ENCODE measurements around the gene KLF15. TPM values are rescaled to one million over a fixed set of nuclear protein-coding genes. Genes with fewer than 3 reads are reported as not detected.

Gene KLF15
- total RNA-seq, 1 donor from 2014 or later, result 1.1 TPM

DNA sequence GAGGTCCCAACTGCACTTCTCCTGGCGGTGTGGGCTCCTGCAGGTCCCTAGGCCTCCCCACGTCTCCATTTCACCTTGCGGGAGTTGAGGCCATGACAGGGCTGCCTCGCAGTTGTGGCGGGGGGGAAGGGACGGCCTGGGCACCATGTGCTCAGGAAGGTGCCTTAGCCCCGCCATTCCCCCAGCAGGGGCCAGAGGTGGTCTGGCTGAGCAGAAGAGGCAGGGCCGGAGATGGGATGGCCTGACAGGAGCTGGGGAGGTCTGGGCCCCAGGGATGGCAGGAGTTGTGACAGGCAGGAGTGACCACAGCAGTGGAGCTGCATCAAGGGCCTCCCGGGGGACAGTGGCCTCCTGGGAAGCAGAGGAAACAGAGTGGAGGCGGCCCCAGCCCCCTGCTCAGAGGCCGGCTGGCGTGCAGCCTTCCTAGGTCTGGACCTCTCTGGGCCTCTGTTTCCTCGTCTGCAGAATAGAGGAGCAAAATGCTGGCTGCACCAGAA, 18.7 kb upstream of the KLF15 start:
- H3K27me3 Mint-ChIP-seq (ENCODE audit: low read depth), result no peaks in the 10 kb centered on the region

DNA sequence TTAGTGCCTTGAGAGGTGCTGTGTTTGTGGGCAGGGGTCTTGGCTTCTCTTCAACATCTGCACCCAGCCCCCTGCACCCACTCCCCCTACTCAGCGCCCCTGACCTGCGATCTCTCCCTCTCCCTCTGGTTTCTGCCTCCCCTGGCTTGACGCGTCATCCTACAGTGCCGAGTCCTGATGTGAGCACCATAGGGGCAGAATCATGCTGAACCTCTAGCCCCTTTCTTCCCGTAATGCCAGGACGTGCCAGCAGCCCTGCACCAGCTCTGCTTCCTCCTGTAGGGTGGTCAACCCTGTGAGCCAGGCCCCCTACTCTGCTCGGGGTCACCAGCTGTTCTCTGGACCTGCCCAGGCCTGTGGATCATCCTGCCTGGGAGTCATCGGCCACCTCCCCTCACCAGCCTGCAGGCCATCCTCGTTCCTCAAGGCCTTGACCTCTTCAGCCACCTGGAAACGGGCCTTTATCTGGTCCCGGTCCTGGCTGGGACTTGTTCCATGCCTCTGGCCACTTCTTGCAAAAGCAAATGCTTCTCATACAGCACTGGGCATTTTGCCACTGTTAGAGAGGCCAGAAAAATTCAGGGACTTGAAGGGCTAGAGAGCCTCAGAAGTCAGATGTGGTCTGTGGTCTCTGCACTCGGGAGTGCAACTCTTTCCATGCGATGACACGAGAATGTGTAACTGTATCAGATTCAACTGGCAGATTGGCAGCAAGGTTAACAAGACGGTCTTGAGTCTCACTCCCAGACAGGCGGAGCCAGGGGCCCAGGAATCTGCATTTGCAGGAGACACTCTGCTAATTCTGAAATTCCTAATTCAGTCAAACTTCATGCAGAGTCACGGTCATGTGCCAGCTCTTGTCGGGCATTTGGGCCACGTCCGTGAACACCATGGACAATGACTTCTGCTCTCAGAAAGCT, 16.7 kb upstream of the KLF15 start:
- no peak overlapping the region for H3K27ac Mint-ChIP-seq
- TF ChIP-seq, protein P1, sequence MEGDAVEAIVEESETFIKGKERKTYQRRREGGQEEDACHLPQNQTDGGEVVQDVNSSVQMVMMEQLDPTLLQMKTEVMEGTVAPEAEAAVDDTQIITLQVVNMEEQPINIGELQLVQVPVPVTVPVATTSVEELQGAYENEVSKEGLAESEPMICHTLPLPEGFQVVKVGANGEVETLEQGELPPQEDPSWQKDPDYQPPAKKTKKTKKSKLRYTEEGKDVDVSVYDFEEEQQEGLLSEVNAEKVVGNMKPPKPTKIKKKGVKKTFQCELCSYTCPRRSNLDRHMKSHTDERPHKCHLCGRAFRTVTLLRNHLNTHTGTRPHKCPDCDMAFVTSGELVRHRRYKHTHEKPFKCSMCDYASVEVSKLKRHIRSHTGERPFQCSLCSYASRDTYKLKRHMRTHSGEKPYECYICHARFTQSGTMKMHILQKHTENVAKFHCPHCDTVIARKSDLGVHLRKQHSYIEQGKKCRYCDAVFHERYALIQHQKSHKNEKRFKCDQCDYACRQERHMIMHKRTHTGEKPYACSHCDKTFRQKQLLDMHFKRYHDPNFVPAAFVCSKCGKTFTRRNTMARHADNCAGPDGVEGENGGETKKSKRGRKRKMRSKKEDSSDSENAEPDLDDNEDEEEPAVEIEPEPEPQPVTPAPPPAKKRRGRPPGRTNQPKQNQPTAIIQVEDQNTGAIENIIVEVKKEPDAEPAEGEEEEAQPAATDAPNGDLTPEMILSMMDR (IDR thresholded peaks at IDR 0.05; ENCODE audit: unreplicated experiment), result no peak

More for the DNA sequence above, 18.7 kb upstream of the KLF15 start:
- no peak for DNase-seq (ENCODE audit: low spot score in 2 of 2, unreplicated experiment in 2 of 2)
- no peak overlapping the region for H3K27ac Mint-ChIP-seq
- H3K36me3 Mint-ChIP-seq, result no peaks in the 10 kb centered on the region
- H3K4me3 Mint-ChIP-seq, result no peak overlapping the region
- H3K9me3 Mint-ChIP-seq, result no peaks in the 10 kb centered on the region
- peaks cover 3% of the 10 kb centered on the region for H3K4me1 Mint-ChIP-seq
- TF ChIP-seq, protein P1 (IDR thresholded peaks at IDR 0.05; ENCODE audit: unreplicated experiment), result no peak

DNA sequence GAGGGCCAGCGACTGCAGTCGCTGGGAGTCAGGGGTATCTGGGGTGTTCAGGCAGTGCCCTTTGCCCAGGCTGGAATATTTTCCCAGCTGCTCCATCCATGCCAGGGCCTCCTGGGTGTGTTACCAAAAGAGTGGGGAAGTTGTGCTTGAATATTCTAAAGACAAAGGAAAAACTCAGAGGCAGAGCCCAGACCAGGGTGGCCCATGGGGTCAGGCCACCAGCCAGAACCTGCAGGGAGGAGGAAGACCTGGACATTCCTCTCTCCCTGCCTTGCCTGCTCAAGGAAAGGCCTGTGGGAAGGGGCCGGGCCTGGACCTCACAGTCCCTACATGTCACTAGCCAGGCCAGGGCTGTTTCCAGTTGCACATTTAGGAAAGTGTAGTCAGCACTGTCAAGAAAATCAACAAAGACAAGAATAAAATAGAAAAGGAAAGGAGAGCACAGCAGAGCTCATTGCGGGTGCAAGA, 16.0 kb upstream of the KLF15 start:
- H3K4me1 Mint-ChIP-seq, result peaks cover 3% of the 10 kb centered on the region
- H3K36me3 Mint-ChIP-seq, result no peaks in the 10 kb centered on the region
- TF ChIP-seq, protein P1 (IDR thresholded peaks at IDR 0.05; ENCODE audit: unreplicated experiment), result no peak
- H3K9me3 Mint-ChIP-seq, result no peaks in the 10 kb centered on the region
- H3K4me3 Mint-ChIP-seq, result no peak overlapping the region
- DNase-seq (ENCODE audit: low spot score in 2 of 2, unreplicated experiment in 2 of 2), result no peak
- no peaks in the 10 kb centered on the region for H3K27me3 Mint-ChIP-seq (ENCODE audit: low read depth)
- H3K27ac Mint-ChIP-seq, result no peak overlapping the region

More for the DNA sequence above, 16.7 kb upstream of the KLF15 start:
- H3K27me3 Mint-ChIP-seq (ENCODE audit: low read depth), result no peaks in the 10 kb centered on the region
- peaks cover 3% of the 10 kb centered on the region for H3K4me1 Mint-ChIP-seq
- no peaks in the 10 kb centered on the region for H3K36me3 Mint-ChIP-seq
- no peak for DNase-seq (ENCODE audit: low spot score in 2 of 2, unreplicated experiment in 2 of 2)
- H3K4me3 Mint-ChIP-seq, result no peak overlapping the region
- no peaks in the 10 kb centered on the region for H3K9me3 Mint-ChIP-seq

DNA sequence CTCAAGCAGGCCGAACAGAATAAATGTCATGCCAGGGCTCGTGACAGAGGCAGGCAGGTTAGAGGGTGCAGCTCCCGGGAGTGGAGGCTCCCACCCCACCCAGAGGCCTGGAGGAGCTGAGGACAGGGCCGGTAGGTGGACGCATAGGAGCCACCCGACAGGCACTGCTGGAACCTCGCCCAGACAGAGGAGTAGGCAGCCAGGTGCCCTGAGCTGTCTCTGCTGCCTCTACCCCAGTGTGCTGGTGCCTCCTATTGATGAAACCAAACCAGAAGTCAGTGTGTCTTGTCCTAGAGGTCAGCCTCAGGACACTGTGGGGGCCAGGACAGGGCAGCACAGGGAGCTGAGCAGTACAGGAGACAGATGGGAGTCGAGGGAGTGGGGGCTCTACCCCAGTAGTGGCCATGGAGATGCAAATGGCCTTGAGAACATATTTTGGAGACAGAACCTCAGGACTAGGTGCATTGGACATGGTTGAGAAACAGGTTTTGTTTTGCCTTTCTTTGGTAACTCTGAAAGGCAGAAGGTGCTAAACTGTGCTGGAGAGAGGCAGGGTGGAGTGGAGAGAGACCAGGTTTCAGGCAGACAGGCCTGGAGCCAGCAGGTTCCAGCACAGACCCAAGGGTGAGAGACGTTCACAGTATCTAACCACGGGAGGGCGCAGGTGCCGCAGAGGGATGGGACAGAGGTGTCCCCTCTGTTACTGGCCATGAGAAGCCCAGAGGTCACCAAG, 15.4 kb upstream of the KLF15 start:
- Mint-ChIP-seq H3K27ac (no peak overlapping the region), H3K4me1 (peaks cover 3% of the 10 kb centered on the region), H3K9me3 (no peaks in the 10 kb centered on the region), H3K36me3 (no peaks in the 10 kb centered on the region), H3K4me3 (no peak overlapping the region), H3K27me3 (ENCODE audit: low read depth) (no peaks in the 10 kb centered on the region)
- TF ChIP-seq, protein P1 (IDR thresholded peaks at IDR 0.05; ENCODE audit: unreplicated experiment), result no peak
- no peak for DNase-seq (ENCODE audit: low spot score in 2 of 2, unreplicated experiment in 2 of 2)

DNA sequence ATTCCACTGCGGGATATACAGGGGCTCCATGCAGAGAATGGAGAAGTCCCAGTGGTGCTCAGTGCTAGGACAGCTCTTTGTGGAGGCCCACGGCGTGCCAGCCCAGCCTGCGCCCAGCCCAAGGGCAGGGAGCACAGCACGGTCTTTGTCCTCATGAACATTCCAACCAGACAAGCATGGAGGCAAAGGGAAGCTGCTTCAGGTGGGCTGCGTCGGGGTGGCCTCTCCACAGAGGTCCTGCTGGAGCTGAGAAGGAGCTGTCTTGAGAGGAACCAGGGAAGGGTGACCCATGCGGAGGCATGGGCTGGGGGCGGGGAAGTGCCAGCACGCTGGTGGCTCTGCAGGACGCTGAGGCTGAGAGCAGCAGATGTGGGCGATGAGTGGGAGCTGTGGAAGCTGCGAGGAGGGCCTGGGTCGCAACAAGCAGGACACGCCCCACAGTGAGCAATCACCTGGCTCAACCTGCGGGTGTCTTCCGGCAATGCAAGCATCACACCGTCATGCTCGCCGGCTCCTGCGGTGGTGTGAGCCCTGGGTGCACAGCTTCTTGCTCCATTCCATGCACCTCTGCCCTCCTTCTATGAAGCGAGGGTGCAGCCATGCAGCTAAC, 14.0 kb upstream of the KLF15 start:
- Mint-ChIP-seq H3K9me3 (no peaks in the 10 kb centered on the region), H3K4me1 (no peaks in the 10 kb centered on the region), H3K36me3 (no peaks in the 10 kb centered on the region), H3K27me3 (ENCODE audit: low read depth) (no peaks in the 10 kb centered on the region), H3K4me3 (no peak overlapping the region), H3K27ac (no peak overlapping the region)
- TF ChIP-seq, protein P1 (IDR thresholded peaks at IDR 0.05; ENCODE audit: unreplicated experiment), result no peak
- no peak for DNase-seq (ENCODE audit: low spot score in 2 of 2, unreplicated experiment in 2 of 2)
